OCI-LY1 (cell line): ENCODE results near the gene CAMTA1.
"Not testable (repeated sequence)": the region's sequence is repeated elsewhere in the genome, so short reads cannot be mapped to it uniquely, and the experiment has no call there.

Experiments used
- H2AFZ ChIP-seq: fragments of 200-600 bp; sonication (generic), shearing (Covaris generic); 2 replicates; pipeline ENCODE4 v1.6.0; 2014; ENCODE audit warnings: antibody characterized with exemption, mild to moderate bottlenecking, low read length
- H3F3A ChIP-seq: fragments of 200-600 bp; sonication (generic), shearing (Covaris generic); 2 replicates; pipeline ENCODE4 v1.6.0; 2014; ENCODE audit warnings: mild to moderate bottlenecking, antibody characterized with exemption, low read length, moderate library complexity; ENCODE audit not compliant: insufficient read depth
- H3K27ac ChIP-seq: fragments of 200-600 bp; sonication (generic); 2 replicates; pipeline ENCODE4 v1.5.1; 2014; ENCODE audit warnings: low read length, mixed run types, mild to moderate bottlenecking, low read depth; ENCODE audit not compliant: poor library complexity, severe bottlenecking
- H3K27me3 ChIP-seq: fragments of 200-600 bp; sonication (generic); 2 replicates; pipeline ENCODE4 v1.6.0; 2014; ENCODE audit warnings: antibody characterized with exemption, mild to moderate bottlenecking, low read length, moderate library complexity; ENCODE audit not compliant: insufficient read depth
- H3K36me3 ChIP-seq: fragments of 200-600 bp; sonication (generic); 2 replicates; pipeline ENCODE4 v1.6.1; 2014; ENCODE audit warnings: mild to moderate bottlenecking, antibody characterized with exemption, low read length, moderate library complexity, mixed read lengths; ENCODE audit not compliant: insufficient read depth
- H3K4me1 ChIP-seq: fragments of 200-600 bp; sonication (generic); 2 replicates; pipeline ENCODE4 v1.5.1; 2014; ENCODE audit warnings: mild to moderate bottlenecking, low read length, moderate library complexity; ENCODE audit not compliant: insufficient read depth, severe bottlenecking
- H3K4me2 ChIP-seq: fragments of 200-600 bp; sonication (generic), shearing (Covaris generic); 2 replicates; pipeline ENCODE4 v1.6.1; 2014; ENCODE audit warnings: low read length
- H3K4me3 ChIP-seq: fragments of 200-600 bp; sonication (generic); 2 replicates; pipeline ENCODE4 v1.5.1; 2014; ENCODE audit warnings: low read length, low read depth, mild to moderate bottlenecking, mixed read lengths; ENCODE audit not compliant: poor library complexity, severe bottlenecking
- H3K79me2 ChIP-seq: fragments of 200-600 bp; shearing (Covaris generic); 2 replicates; pipeline ENCODE4 v1.6.1; 2016; ENCODE audit warnings: mixed run types, low read length, mixed read lengths; ENCODE audit not compliant: insufficient read depth
- H3K9ac ChIP-seq: fragments of 200-600 bp; sonication (generic), shearing (Covaris generic); 2 replicates; pipeline ENCODE4 v1.6.1; 2014; ENCODE audit warnings: mild to moderate bottlenecking, low read length, mixed read lengths
- H3K9me2 ChIP-seq: fragments of 200-600 bp; sonication (generic), shearing (Covaris generic); 2 replicates; pipeline ENCODE4 v1.6.1; 2014; ENCODE audit warnings: low read depth, mild to moderate bottlenecking, low read length, mixed read lengths
- H3K9me3 ChIP-seq: fragments of 200-600 bp; shearing (Covaris generic); 2 replicates; pipeline ENCODE4 v1.6.1; 2014; ENCODE audit warnings: low read length, mixed read lengths
- H4K20me1 ChIP-seq: fragments of 200-600 bp; sonication (generic), shearing (Covaris generic); 2 replicates; pipeline ENCODE4 v1.6.0; 2016; ENCODE audit warnings: mild to moderate bottlenecking, low read length; ENCODE audit not compliant: insufficient read depth
- EZH2 ChIP-seq: fragments of 200-600 bp; sonication (generic), shearing (Covaris generic); IDR thresholded peaks from 2 replicates; pipeline ENCODE4 v1.8.0; 2017; ENCODE audit warnings: borderline replicate concordance, mixed run types, mild to moderate bottlenecking, antibody characterized with exemption, low read length, moderate library complexity, mixed read lengths
- TF ChIP-seq, protein P1 (sequence below): fragments of 200-600 bp; sonication (generic), shearing (Covaris generic); IDR thresholded peaks from 2 replicates; pipeline ENCODE4 v1.5.1; 2017; ENCODE audit warnings: mild to moderate bottlenecking, antibody characterized with exemption, low read length, moderate library complexity, mixed read lengths

The CAMTA1 gene

GRCh38 chr1:7789828-7790227, 1004.6 kb downstream of the CAMTA1 start:
- Histone ChIP-seq H3K4me3 (no peak overlapping the region), H3K79me2 (no peaks in the 10 kb centered on the region), H3K27me3 (no peaks in the 10 kb centered on the region), H3K9me3 (peaks cover 6% of the 10 kb centered on the region; the same call in 1 of the 2 replicates), H3K27ac (no peak overlapping the region), H3K4me1 (no peaks in the 10 kb centered on the region), H4K20me1 (no peaks in the 10 kb centered on the region), H3K36me3 (no peaks in the 10 kb centered on the region), H3K9me2 (no peaks in the 10 kb centered on the region), H3K9ac (no peak overlapping the region), H3F3A (no peaks in the 10 kb centered on the region), H2AFZ (no peak overlapping the region), H3K4me2 (no peak overlapping the region)
- TF ChIP-seq EZH2: no peak
- TF ChIP-seq, protein P1, sequence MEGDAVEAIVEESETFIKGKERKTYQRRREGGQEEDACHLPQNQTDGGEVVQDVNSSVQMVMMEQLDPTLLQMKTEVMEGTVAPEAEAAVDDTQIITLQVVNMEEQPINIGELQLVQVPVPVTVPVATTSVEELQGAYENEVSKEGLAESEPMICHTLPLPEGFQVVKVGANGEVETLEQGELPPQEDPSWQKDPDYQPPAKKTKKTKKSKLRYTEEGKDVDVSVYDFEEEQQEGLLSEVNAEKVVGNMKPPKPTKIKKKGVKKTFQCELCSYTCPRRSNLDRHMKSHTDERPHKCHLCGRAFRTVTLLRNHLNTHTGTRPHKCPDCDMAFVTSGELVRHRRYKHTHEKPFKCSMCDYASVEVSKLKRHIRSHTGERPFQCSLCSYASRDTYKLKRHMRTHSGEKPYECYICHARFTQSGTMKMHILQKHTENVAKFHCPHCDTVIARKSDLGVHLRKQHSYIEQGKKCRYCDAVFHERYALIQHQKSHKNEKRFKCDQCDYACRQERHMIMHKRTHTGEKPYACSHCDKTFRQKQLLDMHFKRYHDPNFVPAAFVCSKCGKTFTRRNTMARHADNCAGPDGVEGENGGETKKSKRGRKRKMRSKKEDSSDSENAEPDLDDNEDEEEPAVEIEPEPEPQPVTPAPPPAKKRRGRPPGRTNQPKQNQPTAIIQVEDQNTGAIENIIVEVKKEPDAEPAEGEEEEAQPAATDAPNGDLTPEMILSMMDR: no peak

GRCh38 chr1:7791027-7791426, 1005.8 kb downstream of the CAMTA1 start:
- H3K4me1 ChIP-seq, H3K4me2 ChIP-seq, H3K79me2 ChIP-seq, H3K36me3 ChIP-seq, H3F3A ChIP-seq, H4K20me1 ChIP-seq, H2AFZ ChIP-seq, H3K27me3 ChIP-seq, H3K4me3 ChIP-seq, H3K27ac ChIP-seq, H3K9me3 ChIP-seq, H3K9ac ChIP-seq, H3K9me2 ChIP-seq: not testable (repeated sequence)

- Histone ChIP-seq H3K4me2 (no peak overlapping the region), H3K79me2 (no peaks in the 10 kb centered on the region), H3K9me3 (0 out of 2 replicates have a peak, but pooled peaks cover 3% of the 10 kb centered on the region), H4K20me1 (no peaks in the 10 kb centered on the region), H3K9me2 (no peaks in the 10 kb centered on the region), H2AFZ (no peak overlapping the region), H3K27me3 (no peaks in the 10 kb centered on the region), H3F3A (no peaks in the 10 kb centered on the region), H3K36me3 (no peaks in the 10 kb centered on the region), H3K9ac (no peak overlapping the region), H3K4me1 (no peaks in the 10 kb centered on the region), H3K4me3 (no peak overlapping the region), H3K27ac (no peak overlapping the region)
- TF ChIP-seq, protein P1: no peak
- no peak for TF ChIP-seq EZH2
Observed at GRCh38 chr1:7795406-7795805, 1010.2 kb downstream of the CAMTA1 start.

GRCh38 chr1:7805460-7805859, 1020.2 kb downstream of the CAMTA1 start:
- H3K9me3 ChIP-seq: no peaks in the 10 kb centered on the region
- no peaks in the 10 kb centered on the region for H3K79me2 ChIP-seq
- H4K20me1 ChIP-seq: no peaks in the 10 kb centered on the region
- H3K4me2 ChIP-seq: no peak overlapping the region
- no peak overlapping the region for H2AFZ ChIP-seq
- H3F3A ChIP-seq: no peaks in the 10 kb centered on the region
- H3K36me3 ChIP-seq: no peaks in the 10 kb centered on the region
- no peaks in the 10 kb centered on the region for H3K9me2 ChIP-seq
- TF ChIP-seq, protein P1: no peak
- TF ChIP-seq EZH2: no peak
- no peak overlapping the region for H3K4me3 ChIP-seq
- no peak overlapping the region for H3K9ac ChIP-seq
- H3K4me1 ChIP-seq: no peaks in the 10 kb centered on the region
- no peaks in the 10 kb centered on the region for H3K27me3 ChIP-seq
- H3K27ac ChIP-seq: no peak overlapping the region
